ENCODE measurements around the gene ENTR1.

- TF ChIP-seq CTCF (conservative IDR thresholded peaks at IDR 0.05 in 1 of 2, IDR thresholded peaks at IDR 0.05 in 1 of 2; ENCODE audit: extremely low read depth in 1 of 2, insufficient read depth in 1 of 2, low read depth in 1 of 2, low read length in 2 of 2) (no peak), EZH2 (IDR thresholded peaks at IDR 0.05; ENCODE audit: borderline replicate concordance, low read length) (no peak)
Measured at GRCh38 chr9:136436055-136436634, 25.7 kb upstream of the ENTR1 start.

All from mammary epithelial cell (primary cell).